Embryonic facial prominence (tissue), 1 donor: ENCODE data around the gene CLDN4.

Source experiments
- DNase-seq: peaks from one replicate; pipeline ENCODE4 v3.0.0-alpha.2; 2016; ENCODE audit errors: extremely low spot score

Gene CLDN4

GRCh38 chr7:73872056-73872908 lies 41.5 kb downstream of the CLDN4 start:
- DNase-seq = no peak

- no peak for DNase-seq
Observed at GRCh38 chr7:73876361-73876760, 45.6 kb downstream of the CLDN4 start.

- DNase-seq = no peak
Observed at GRCh38 chr7:73876973-73877372, 46.2 kb downstream of the CLDN4 start.

- DNase-seq = no peak
Observed at GRCh38 chr7:73879977-73880681, 49.3 kb downstream of the CLDN4 start.

- DNase-seq = no peak
Observed at GRCh38 chr7:73880755-73881328, 50.0 kb downstream of the CLDN4 start.

- no peak for DNase-seq
Observed at GRCh38 chr7:73881352-73882046, 50.7 kb downstream of the CLDN4 start.

- no peak for DNase-seq
Observed at GRCh38 chr7:73882047-73882402, 51.2 kb downstream of the CLDN4 start.
